HG03571 (cell line): ENCODE results near the gene UFSP1.
"Not testable (repeated sequence)": the region's sequence is repeated elsewhere in the genome, so short reads cannot be mapped to it uniquely, and the experiment has no call there.

Experiments used
- ATAC-seq: cut with Tn5 transposase; IDR thresholded peaks from one replicate; pipeline ENCODE4 v1.9.1; 2021; ENCODE audit not compliant: unreplicated experiment

The UFSP1 gene

DNA sequence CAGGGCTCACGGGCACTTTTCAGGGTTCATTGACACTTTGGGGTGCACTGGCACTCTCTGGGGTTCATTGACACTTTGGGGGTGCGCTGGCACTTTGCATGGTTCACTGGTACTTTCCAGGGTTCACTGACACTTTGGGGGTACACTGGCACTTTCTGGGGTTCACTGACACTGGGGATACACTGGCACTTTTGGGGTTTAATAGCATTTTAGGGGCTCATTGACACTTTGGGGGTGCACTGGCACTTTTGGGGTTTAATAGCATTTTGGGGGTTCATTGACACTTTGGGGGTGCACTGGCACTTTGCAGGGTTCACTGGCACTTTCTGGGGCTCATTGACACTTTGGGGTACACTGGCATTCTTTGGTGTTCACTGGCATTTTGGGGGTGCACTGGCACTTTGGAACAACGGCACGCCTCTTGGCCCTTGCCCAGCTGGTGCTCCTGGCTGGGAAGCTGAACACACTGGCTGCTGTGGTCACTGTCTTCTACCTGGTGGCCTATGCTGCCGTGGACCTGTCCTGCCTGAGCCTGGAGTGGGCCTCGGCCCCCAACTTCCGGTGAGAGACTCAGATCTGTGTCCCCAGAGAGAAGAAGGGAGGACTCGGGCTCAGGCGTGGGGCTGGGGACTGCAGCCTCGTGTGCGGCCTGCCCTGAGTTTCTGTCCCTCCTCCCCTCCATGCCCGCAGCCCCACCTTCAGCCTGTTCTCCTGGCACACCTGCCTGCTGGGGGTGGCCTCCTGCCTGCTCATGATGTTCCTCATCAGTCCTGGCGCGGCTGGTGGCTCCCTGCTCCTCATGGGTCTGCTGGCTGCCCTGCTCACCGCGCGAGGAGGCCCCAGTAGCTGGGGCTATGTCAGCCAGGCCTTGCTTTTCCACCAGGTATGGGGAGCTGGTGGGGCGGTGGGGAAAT is 28.6 kb downstream of the UFSP1 start:
- ATAC-seq: no peak

DNA sequence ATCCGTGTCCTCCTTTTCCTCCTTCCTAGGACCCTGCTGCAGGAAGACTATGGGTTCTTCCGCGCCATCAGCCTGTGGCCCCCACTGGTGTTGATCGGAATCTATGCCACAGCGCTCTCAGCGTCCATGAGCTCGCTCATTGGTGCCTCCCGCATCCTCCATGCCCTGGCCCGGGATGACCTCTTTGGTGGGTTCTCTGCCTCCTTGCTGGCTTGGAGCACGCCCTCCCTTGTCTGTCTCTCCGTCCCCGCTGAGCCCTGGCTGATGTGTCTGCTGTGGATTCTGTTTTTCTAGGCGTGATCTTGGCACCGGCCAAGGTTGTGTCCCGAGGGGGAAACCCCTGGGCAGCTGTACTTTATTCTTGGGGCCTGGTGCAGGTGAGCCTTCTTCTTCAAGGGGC is 29.7 kb downstream of the UFSP1 start:
- ATAC-seq: no peak

GRCh38 chr7:100856871-100857282 is 32.6 kb downstream of the UFSP1 start:
- ATAC-seq: no peak

- ATAC-seq: no peak
These were observed 34.0 kb downstream of the UFSP1 start for GRCh38 chr7:100855515-100855914.

- not testable (repeated sequence) for ATAC-seq
These were observed 34.6 kb downstream of the UFSP1 start for GRCh38 chr7:100854899-100855298.

DNA sequence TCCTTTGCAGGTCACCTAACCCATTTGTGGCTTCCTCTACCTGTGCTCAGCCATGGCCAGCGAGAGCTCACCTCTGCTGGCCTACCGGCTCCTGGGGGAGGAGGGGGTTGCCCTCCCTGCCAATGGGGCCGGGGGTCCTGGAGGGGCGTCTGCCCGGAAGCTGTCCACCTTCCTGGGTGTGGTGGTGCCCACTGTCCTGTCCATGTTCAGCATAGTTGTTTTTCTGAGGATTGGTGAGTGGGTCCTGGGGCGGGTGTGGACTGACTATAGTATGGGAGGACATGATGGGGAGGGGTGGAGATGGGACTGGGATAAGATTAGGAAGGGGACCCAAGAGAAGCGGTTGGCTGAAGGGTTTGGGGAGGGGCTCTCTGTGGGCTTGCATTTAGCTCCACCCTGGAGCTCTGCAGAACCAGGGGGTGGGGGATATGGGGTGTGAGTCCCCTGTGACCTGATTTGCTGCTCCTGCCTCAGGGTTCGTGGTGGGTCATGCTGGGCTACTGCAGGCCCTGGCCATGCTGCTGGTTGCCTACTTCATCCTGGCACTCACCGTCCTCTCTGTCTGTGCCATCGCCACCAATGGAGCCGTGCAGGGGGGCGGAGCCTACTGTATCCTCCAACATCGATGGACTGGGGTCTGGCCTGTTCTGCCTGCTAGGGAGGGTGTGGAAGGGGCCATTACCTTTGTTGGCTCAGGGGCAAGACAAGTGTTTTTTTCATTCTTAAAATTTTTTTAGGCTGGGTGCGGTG is 35.2 kb downstream of the UFSP1 start:
- no peak for ATAC-seq

DNA sequence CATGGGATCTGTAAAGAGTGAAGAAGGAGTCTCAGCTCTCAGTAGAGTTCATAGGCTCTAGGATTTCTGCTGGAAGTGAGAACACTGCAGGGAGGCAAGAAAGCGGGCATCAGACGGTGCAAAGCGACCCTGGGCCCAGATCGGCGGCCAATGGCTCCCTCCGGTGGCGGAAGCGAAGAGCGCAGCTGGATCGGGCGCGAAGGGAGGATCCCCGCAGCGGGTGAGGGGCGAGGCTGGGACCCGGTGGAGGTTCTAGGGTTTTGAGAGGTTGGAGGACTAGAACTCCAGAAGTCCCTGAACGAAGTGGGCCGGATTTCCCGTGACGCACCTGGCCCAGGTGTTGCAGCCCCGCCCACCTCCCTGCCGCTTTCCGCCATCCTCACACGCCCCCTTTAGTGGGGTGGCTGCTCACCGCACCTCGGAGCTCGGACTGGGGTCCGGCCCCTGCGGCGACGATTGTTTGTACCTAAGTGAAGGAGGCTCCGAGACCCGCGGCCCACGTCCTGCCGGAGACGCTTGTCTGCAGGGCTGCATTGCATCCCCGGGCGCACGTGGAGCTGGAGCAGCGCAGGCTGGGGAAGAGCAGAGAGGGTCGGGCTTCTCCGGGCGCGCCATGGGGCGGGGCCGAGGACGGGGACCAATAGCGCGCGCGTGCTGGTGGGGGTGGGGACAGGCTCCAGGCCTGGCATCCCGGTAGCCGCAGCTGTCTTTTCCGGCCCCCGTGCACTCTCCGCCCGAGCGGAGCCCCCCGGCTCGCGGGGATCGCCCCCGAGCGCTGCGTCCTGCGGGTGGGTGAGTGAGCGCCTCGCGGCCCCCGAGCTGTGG is 37.3 kb downstream of the UFSP1 start, which contains the start of gene SLC12A9:
Gene SLC12A9, plus strand, starts transcription at position 666 of the 825 bp plus-strand sequence. CDS start 1,485 bp downstream, outside the sequence.
- peak; percentile 91 for ATAC-seq

GRCh38 chr7:100847360-100847759 is 42.2 kb downstream of the UFSP1 start:
- no peak for ATAC-seq

DNA sequence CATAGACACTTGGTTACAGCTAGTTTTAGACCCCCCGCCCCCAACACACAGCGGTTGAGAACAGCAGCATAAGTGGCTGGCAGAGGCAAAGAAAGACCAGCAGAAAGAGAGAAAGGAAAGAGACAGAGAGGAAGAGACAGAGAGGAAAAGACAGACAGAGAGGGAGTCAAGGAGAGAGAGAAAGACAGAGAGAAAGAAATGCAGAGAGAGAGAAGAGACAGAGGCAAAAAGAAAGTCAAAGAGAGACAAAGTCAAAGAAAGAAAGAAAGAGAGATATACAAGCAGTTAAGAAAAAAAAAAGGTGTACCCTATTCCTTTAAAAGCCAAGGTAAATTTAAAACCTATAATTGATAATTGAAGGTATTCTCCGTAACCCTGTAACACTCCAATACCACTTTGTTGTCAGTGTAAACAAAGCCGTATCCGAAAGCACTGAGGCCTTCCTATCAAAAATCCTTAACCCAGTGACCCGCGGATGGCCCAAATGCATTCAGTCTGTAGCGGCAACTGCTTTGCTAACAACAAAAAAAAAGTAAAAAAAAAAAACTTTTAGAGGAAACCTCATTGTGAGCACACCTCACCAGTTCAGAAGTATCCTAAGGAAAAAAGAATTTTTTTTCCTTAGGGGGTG is 48.9 kb downstream of the UFSP1 start:
- no peak for ATAC-seq

GRCh38 chr7:100839361-100839760 is 50.2 kb downstream of the UFSP1 start:
- no peak for ATAC-seq
